Renal pelvis (tissue), 12 donors: Measurements from ENCODE around the gene PLA2G4D. TPM values are rescaled to one million over a fixed set of nuclear protein-coding genes. Genes with fewer than 3 reads are reported as not detected.

Source experiments
- DNase-seq: peaks from one replicate; pipeline ENCODE4 v3.0.0-alpha.2; 2013
- long read RNA-seq, 16 experiments: transcript quantifications; one replicate each; lab custom pipeline, GENCODE V29; 2026
- polyA plus RNA-seq, 3 donors: library from polyadenylated mRNA; unstranded; fragments of 120-200 nt; gene quantifications; one replicate each; pipeline ENCODE4 v1.2.1, GENCODE V29; 2013; ENCODE audit not compliant: insufficient read length in 3 of 3

PLA2G4D gene
- polyA plus RNA-seq: under 1 TPM; 0.04 to 0.22 (median 0.07) TPM
- long read RNA-seq, donor 1: 0 reads
- long read RNA-seq, donor 2: 0 reads
- long read RNA-seq, donor 3: 0 reads
- long read RNA-seq, donor 4: 0 reads
- long read RNA-seq, donor 5: 0 reads
- long read RNA-seq, donor 6: 0 reads
- long read RNA-seq, donor 7: 0 reads
- long read RNA-seq, donor 8: 0 reads
- long read RNA-seq, donor 9: 0 reads
- long read RNA-seq, donor 10: 0 reads
- long read RNA-seq, donor 11: 0 reads
- long read RNA-seq, donor 12: 0 reads
- long read RNA-seq, donor 13: 0 reads
- long read RNA-seq, donor 14: 0 reads
- long read RNA-seq, donor 15: 0 reads
- long read RNA-seq, donor 16: 0 reads

- no peak for DNase-seq
Measured at GRCh38 chr15:42094512-42094963, at the start of gene PLA2G4D. Gene PLA2G4D, minus strand, starts transcription at chr15:42094562. Its CDS starts 103 bp downstream, at chr15:42094459.

- no peak for DNase-seq
Measured at GRCh38 chr15:42143356-42143755, 49.0 kb upstream of the PLA2G4D start.

GRCh38 chr15:42141795-42142667 lies 47.7 kb upstream of the PLA2G4D start:
- no peak for DNase-seq

- DNase-seq: no peak
Measured at GRCh38 chr15:42141246-42141645, 46.9 kb upstream of the PLA2G4D start.

- no peak for DNase-seq
Measured at GRCh38 chr15:42140383-42141070, 46.2 kb upstream of the PLA2G4D start.

GRCh38 chr15:42139596-42139995 lies 45.2 kb upstream of the PLA2G4D start:
- no peak for DNase-seq

- no peak for DNase-seq
Measured at GRCh38 chr15:42138968-42139386, 44.6 kb upstream of the PLA2G4D start.

GRCh38 chr15:42138411-42138810 lies 44.0 kb upstream of the PLA2G4D start:
- no peak for DNase-seq

GRCh38 chr15:42137461-42138261 lies 43.3 kb upstream of the PLA2G4D start:
- DNase-seq: peak; percentile 54

- no peak for DNase-seq
Measured at GRCh38 chr15:42136513-42136912, 42.2 kb upstream of the PLA2G4D start.

- DNase-seq: no peak
Measured at GRCh38 chr15:42135351-42135750, 41.0 kb upstream of the PLA2G4D start.

- no peak for DNase-seq
Measured at GRCh38 chr15:42134617-42135245, 40.4 kb upstream of the PLA2G4D start.

- DNase-seq: no peak
Measured at GRCh38 chr15:42133886-42134502, 39.6 kb upstream of the PLA2G4D start.

- no peak for DNase-seq
Measured at GRCh38 chr15:42133356-42133755, 39.0 kb upstream of the PLA2G4D start.

- no peak for DNase-seq
Measured at GRCh38 chr15:42131826-42132806, 37.8 kb upstream of the PLA2G4D start.

- no peak for DNase-seq
Measured at GRCh38 chr15:42131006-42131405, 36.6 kb upstream of the PLA2G4D start.

GRCh38 chr15:42130246-42130986 lies 36.1 kb upstream of the PLA2G4D start:
- DNase-seq: no peak

- DNase-seq: no peak
Measured at GRCh38 chr15:42129364-42129763, 35.0 kb upstream of the PLA2G4D start.
